HepG2 (cell line): ENCODE data around the gene COL18A1. TPM values are rescaled to one million over a fixed set of nuclear protein-coding genes. Genes with fewer than 3 reads are reported as not detected.

Experiments used
- ATM ChIP-seq: fragments of 450-650 bp; IDR thresholded peaks from 2 replicates; pipeline ENCODE4 v1.7.1; 2017; ENCODE audit warnings: mild to moderate bottlenecking, borderline replicate concordance
- NR0B2 ChIP-seq: sonication (generic); formaldehyde crosslinking; IDR thresholded peaks from 2 replicates; pipeline ENCODE4 v1.4.0; 2020; ENCODE audit warnings: mild to moderate bottlenecking, missing genetic modification reagents
- PAX8 ChIP-seq: sonication (generic); formaldehyde crosslinking; IDR thresholded peaks from 2 replicates; pipeline ENCODE4 v1.8.0; 2022; ENCODE audit warnings: mild to moderate bottlenecking, missing genetic modification reagents, borderline replicate concordance
- SNAI1 ChIP-seq: sonication (generic); formaldehyde crosslinking; IDR thresholded peaks from 2 replicates; pipeline ENCODE4 v1.5.0; 2020; ENCODE audit warnings: mild to moderate bottlenecking, missing genetic modification reagents, borderline replicate concordance
- TBL1XR1 ChIP-seq: fragments of 150-350 bp; IDR thresholded peaks from 2 replicates; pipeline ENCODE4 v1.6.1; 2014; ENCODE audit warnings: borderline replicate concordance, low read length; ENCODE audit not compliant: partially characterized antibody
- TCF12 ChIP-seq, 2 experiments: fragments of 450-650 bp in 1 of 2; sonication (generic) in 1 of 2; formaldehyde crosslinking in 1 of 2; IDR thresholded peaks; 2 replicates each; pipeline versions ENCODE4 v1.6.1 to v1.8.0; 2017 to 2022; ENCODE audit warnings: antibody characterized with exemption in 1 of 2, mild to moderate bottlenecking in 1 of 2, missing genetic modification reagents in 1 of 2, moderate library complexity in 1 of 2
- ZNF142 ChIP-seq: sonication (generic); formaldehyde crosslinking; IDR thresholded peaks from 2 replicates; pipeline ENCODE4 v1.4.0; 2020; ENCODE audit warnings: missing genetic modification reagents
- ZNF574 ChIP-seq: sonication (generic); formaldehyde crosslinking; IDR thresholded peaks from 2 replicates; pipeline ENCODE4 v1.4.0; 2020; ENCODE audit warnings: missing genetic modification reagents
- ZNF605 ChIP-seq: sonication (generic); formaldehyde crosslinking; IDR thresholded peaks from 2 replicates; pipeline ENCODE4 v1.8.0; 2022; ENCODE audit warnings: mild to moderate bottlenecking, missing genetic modification reagents
- ZNF839 ChIP-seq: sonication (generic); formaldehyde crosslinking; IDR thresholded peaks from 2 replicates; pipeline ENCODE4 v1.4.0; 2020; ENCODE audit warnings: missing genetic modification reagents, mild to moderate bottlenecking, borderline replicate concordance
- ZSCAN25 ChIP-seq: sonication (generic); formaldehyde crosslinking; IDR thresholded peaks from 2 replicates; pipeline ENCODE4 v1.8.0; 2022; ENCODE audit warnings: mild to moderate bottlenecking, missing genetic modification reagents
- polyA plus RNA-seq, 8 experiments: library from polyadenylated mRNA; depleted of rRNA in 3 of 8; stranded (reverse) in 7 of 8; unstranded in 1 of 8; fragments of >200 nt; fragmentation: Illumina TruSeq in 4 of 8; extraction: Trizol in 4 of 8; gene quantifications; 2 replicates each; pipeline versions ENCODE4 v1.2.1 to v1.2.3, GENCODE V29; 2011 to 2016; ENCODE audit warnings: low read depth in 4 of 8, missing spikeins in 1 of 8, mixed read lengths in 1 of 8; ENCODE audit not compliant: insufficient read depth in 1 of 8
- total RNA-seq, 5 experiments: library from RNA; depleted of rRNA; stranded (reverse); fragments of >200 nt; fragmentation: Illumina TruSeq; extraction: Trizol; gene quantifications; 2 replicates each; pipeline ENCODE4 v1.2.3, GENCODE V29; 2016; ENCODE audit warnings: low read depth in 1 of 5
- TF ChIP-seq, protein P1 (sequence below): IDR thresholded peaks from 2 replicates; pipeline ENCODE4 v1.6.1; 2016

The COL18A1 gene
- total and polyA plus RNA-seq, 2 of the 13 experiments (the other 11 are each of a cell fraction or from before 2014, with no cell fraction given), result 79.0 to 102 TPM

DNA sequence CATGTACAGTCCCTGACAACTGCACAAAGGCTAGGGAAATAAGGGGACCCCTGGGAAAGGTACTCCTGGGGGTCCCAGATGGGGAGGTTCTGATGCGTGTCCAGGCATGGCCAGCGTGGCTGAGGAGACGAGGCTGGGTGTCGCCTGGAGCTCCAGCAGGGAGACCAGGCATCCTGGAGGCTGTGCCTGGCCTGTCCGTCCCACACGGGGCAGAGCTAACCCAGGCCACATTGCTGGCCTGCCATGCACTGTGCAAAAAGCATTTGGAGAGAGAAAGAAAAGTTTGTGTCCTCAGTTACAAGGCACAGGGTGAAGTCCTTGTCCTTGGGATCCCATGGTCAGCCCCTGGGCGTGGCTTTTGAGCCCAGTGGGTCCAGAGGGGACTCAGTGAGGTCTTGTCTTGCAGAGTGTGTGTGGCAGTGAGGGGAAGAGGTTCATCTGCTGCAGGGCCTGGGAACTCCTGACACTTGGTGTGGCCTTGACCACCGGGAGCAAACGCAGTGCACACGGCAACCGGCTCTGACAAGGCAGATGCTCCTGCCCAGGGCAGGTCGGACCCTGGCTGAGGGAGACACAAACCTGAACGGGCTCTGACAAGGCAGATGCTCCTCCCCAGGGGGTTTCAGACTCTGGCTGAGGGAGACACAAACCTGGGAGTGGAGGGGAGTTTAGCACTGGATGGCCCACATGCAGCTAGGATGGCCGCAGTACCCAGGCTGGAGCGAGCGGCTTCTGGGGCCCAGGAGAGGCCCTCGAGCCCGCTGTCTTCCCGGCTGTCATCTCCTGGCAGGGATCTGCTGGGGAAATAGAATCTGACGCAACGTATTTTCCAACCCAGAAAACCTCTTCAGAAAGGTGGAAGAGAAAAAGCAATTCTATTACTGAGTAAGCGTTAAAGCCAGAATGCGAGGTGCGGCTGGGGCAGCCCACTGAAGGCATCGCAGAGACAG is 37.3 kb upstream of the COL18A1 start (continued):
- TF ChIP-seq, protein P1, sequence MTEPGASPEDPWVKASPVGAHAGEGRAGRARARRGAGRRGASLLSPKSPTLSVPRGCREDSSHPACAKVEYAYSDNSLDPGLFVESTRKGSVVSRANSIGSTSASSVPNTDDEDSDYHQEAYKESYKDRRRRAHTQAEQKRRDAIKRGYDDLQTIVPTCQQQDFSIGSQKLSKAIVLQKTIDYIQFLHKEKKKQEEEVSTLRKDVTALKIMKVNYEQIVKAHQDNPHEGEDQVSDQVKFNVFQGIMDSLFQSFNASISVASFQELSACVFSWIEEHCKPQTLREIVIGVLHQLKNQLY (CRISPR knock-in tag), result no peak
- 0 out of 2 replicates have a peak, but pooled peaks have one; percentile 25 for TF ChIP-seq ZNF142
- TF ChIP-seq NR0B2 (CRISPR knock-in tag), result peak; percentile 75; the same call in 1 of the 2 replicates
- no peak for TF ChIP-seq TCF12 (IDR thresholded peaks at IDR 0.05)
- peak; percentile 41; the same call in 1 of the 2 replicates for TF ChIP-seq TCF12 (CRISPR knock-in tag; IDR thresholded peaks at IDR 0.05)
- no peak for TF ChIP-seq ATM
- TF ChIP-seq SNAI1 (CRISPR knock-in tag), result 0 out of 2 replicates have a peak, but pooled peaks have one; percentile 84
- TF ChIP-seq PAX8 (CRISPR knock-in tag), result no peak
- TF ChIP-seq ZSCAN25 (CRISPR knock-in tag), result peak; percentile 60; the same call in 1 of the 2 replicates
- peak; percentile 88; the same call in 1 of the 2 replicates for TF ChIP-seq ZNF605 (CRISPR knock-in tag)
- TF ChIP-seq ZNF574 (CRISPR knock-in tag), result peak; percentile 62
- TF ChIP-seq TBL1XR1, result no peak
- peak; percentile 87; the same call in 1 of the 2 replicates for TF ChIP-seq ZNF839 (CRISPR knock-in tag)
